GM23338 (cell line): ENCODE data around the gene PTPRF. TPM values are rescaled to one million over a fixed set of nuclear protein-coding genes. Genes with fewer than 3 reads are reported as not detected.

ENCODE experiments used
- ATAC-seq: fragments of 200-7000 bp; cut with Tn5 transposase; 3 replicates; pipeline ENCODE4 v1.9.1; 2020
- DNase-seq: peaks from one replicate; pipeline ENCODE4 v3.0.0-alpha.2; 2015; ENCODE audit warnings: low spot score
- H2AFZ ChIP-seq: fragments of 200-600 bp; sonication (generic); 2 replicates; pipeline ENCODE4 v1.8.0; 2016; ENCODE audit warnings: antibody characterized with exemption, mild to moderate bottlenecking, moderate library complexity
- H3F3A ChIP-seq: fragments of 200-600 bp; sonication (generic); replicated peaks from 2 replicates; pipeline ENCODE4 v1.8.0; 2017; ENCODE audit warnings: antibody characterized with exemption, mixed run types, low read depth
- H3K27ac ChIP-seq: fragments of 200-600 bp; sonication (generic); 2 replicates; pipeline ENCODE4 v1.6.1; 2016; ENCODE audit warnings: low read depth
- H3K27me3 ChIP-seq: fragments of 200-600 bp; sonication (generic); 2 replicates; pipeline ENCODE4 v1.8.0; 2016; ENCODE audit warnings: mild to moderate bottlenecking, mixed run types, moderate library complexity; ENCODE audit not compliant: insufficient read depth
- H3K36me3 ChIP-seq: fragments of 200-600 bp; sonication (generic); 2 replicates; pipeline ENCODE4 v1.8.0; 2016; ENCODE audit warnings: mild to moderate bottlenecking; ENCODE audit not compliant: insufficient read depth
- H3K4me1 ChIP-seq: fragments of 200-600 bp; sonication (generic); 2 replicates; pipeline ENCODE4 v1.8.0; 2016; ENCODE audit warnings: mild to moderate bottlenecking, moderate library complexity; ENCODE audit not compliant: insufficient read depth
- H3K4me2 ChIP-seq: fragments of 200-600 bp; sonication (generic); 2 replicates; pipeline ENCODE4 v1.7.1; 2017; ENCODE audit warnings: mixed run types
- H3K4me3 ChIP-seq: fragments of 200-600 bp; sonication (generic); 2 replicates; pipeline ENCODE4 v1.6.1; 2016; ENCODE audit warnings: mixed run types
- H3K79me2 ChIP-seq: fragments of 200-600 bp; sonication (generic); replicated peaks from 2 replicates; pipeline ENCODE4 v1.8.0; 2017; ENCODE audit warnings: mild to moderate bottlenecking; ENCODE audit not compliant: insufficient read depth
- H3K9me2 ChIP-seq: fragments of 200-600 bp; sonication (generic); 2 replicates; pipeline ENCODE4 v1.8.0; 2017; ENCODE audit not compliant: insufficient read depth
- H4K20me1 ChIP-seq: fragments of 200-600 bp; sonication (generic); replicated peaks from 2 replicates; pipeline ENCODE4 v1.8.0; 2017; ENCODE audit warnings: mild to moderate bottlenecking; ENCODE audit not compliant: insufficient read depth
- H3K27ac Mint-ChIP-seq: 2 replicates; pipeline ENCODE4 v1.8.0; 2020; ENCODE audit warnings: inconsistent platforms, mild to moderate bottlenecking, moderate library complexity, mixed read lengths
- H3K27me3 Mint-ChIP-seq: 3 replicates; pipeline ENCODE4 v1.8.0; 2022; ENCODE audit warnings: low read depth, mild to moderate bottlenecking, moderate library complexity, mixed read lengths, inconsistent platforms; ENCODE audit not compliant: insufficient read depth, poor library complexity
- H3K36me3 Mint-ChIP-seq: 3 replicates; pipeline ENCODE4 v1.8.0; 2021; ENCODE audit warnings: low read depth, mild to moderate bottlenecking, inconsistent platforms, moderate library complexity, mixed read lengths
- H3K4me1 Mint-ChIP-seq: 3 replicates; pipeline ENCODE4 v1.8.0; 2020; ENCODE audit warnings: mild to moderate bottlenecking, inconsistent platforms, mixed read lengths
- H3K4me3 Mint-ChIP-seq: 3 replicates; pipeline ENCODE4 v1.8.0; 2021; ENCODE audit warnings: moderate library complexity, mild to moderate bottlenecking, inconsistent platforms, mixed read lengths
- H3K9me3 Mint-ChIP-seq: 3 replicates; pipeline ENCODE4 v1.8.0; 2020; ENCODE audit warnings: moderate library complexity, mild to moderate bottlenecking, inconsistent platforms, mixed read lengths
- CREB1 ChIP-seq: fragments of 250-450 bp; sonication (Bioruptor Pico); IDR thresholded peaks from 2 replicates; pipeline ENCODE4 v1.5.0; 2020; ENCODE audit warnings: low read depth, mild to moderate bottlenecking, moderate library complexity
- EZH2 ChIP-seq: fragments of 200-600 bp; sonication (generic); IDR thresholded peaks from one replicate; pipeline ENCODE4 v1.8.0; 2017; ENCODE audit warnings: antibody characterized with exemption, mild to moderate bottlenecking, low read depth; ENCODE audit not compliant: unreplicated experiment
- EZH2phosphoT487 ChIP-seq: fragments of 200-600 bp; sonication (generic); IDR thresholded peaks from one replicate; pipeline ENCODE4 v1.8.1; 2018; ENCODE audit warnings: antibody characterized with exemption; ENCODE audit not compliant: unreplicated experiment
- JUNB ChIP-seq: IDR thresholded peaks from one replicate; pipeline ENCODE4 v1.6.1; 2016; ENCODE audit warnings: antibody characterized with exemption; ENCODE audit not compliant: unreplicated experiment
- NANOG ChIP-seq: IDR thresholded peaks from 2 replicates; pipeline ENCODE4 v1.6.1; 2016; ENCODE audit warnings: antibody characterized with exemption, borderline replicate concordance
- POLR2AphosphoS5 ChIP-seq: IDR thresholded peaks from 2 replicates; pipeline ENCODE4 v1.6.1; 2016; ENCODE audit warnings: antibody characterized with exemption, low read depth
- STAT1 ChIP-seq: IDR thresholded peaks from one replicate; pipeline ENCODE4 v1.6.1; 2016; ENCODE audit warnings: antibody characterized with exemption; ENCODE audit not compliant: unreplicated experiment
- ZNF114 ChIP-seq: fragments of 250-450 bp; sonication (Bioruptor Pico); IDR thresholded peaks from 2 replicates; pipeline ENCODE4 v1.5.0; 2020; ENCODE audit warnings: mild to moderate bottlenecking, moderate library complexity
- ZNF331 ChIP-seq: fragments of 250-450 bp; sonication (Bioruptor Pico); IDR thresholded peaks from 2 replicates; pipeline ENCODE4 v1.5.0; 2020; ENCODE audit warnings: low read depth, mild to moderate bottlenecking, moderate library complexity
- polyA plus RNA-seq: library from polyadenylated mRNA; unstranded; fragments of >200 nt; fragmentation: Nextera tagmentation; extraction: Ambion mirVana; gene quantifications from 2 replicates; pipeline ENCODE4 v1.2.1, GENCODE V29; 2016
- total RNA-seq: library from RNA; depleted of rRNA; stranded (reverse); fragments of >200 nt; shearing (Covaris generic); gene quantifications from 2 replicates; pipeline ENCODE4 v1.2.3, GENCODE V29; 2014
- TF ChIP-seq, protein P1 (sequence below): IDR thresholded peaks from 2 replicates; pipeline ENCODE4 v1.6.1; 2016; ENCODE audit warnings: antibody characterized with exemption
- TF ChIP-seq, protein P2 (sequence below), 2 experiments: fragments of 200-600 bp in 1 of 2; sonication (generic) in 1 of 2; conservative IDR thresholded peaks; 2 replicates each; pipeline versions ENCODE4 v1.5.1 to v1.6.1; 2016 to 2017; ENCODE audit warnings: antibody characterized with exemption in 2 of 2, low read depth in 2 of 2, mild to moderate bottlenecking in 2 of 2, moderate library complexity in 1 of 2
- TF ChIP-seq, protein P3 (sequence below): IDR thresholded peaks from one replicate; pipeline ENCODE4 v1.6.1; 2018; ENCODE audit warnings: antibody characterized with exemption; ENCODE audit not compliant: unreplicated experiment
- TF ChIP-seq, protein P4 (sequence below): fragments of 250-450 bp; sonication (Bioruptor Pico); IDR thresholded peaks from 2 replicates; pipeline ENCODE4 v1.5.0; 2020; ENCODE audit warnings: mild to moderate bottlenecking, moderate library complexity

The PTPRF gene
- total and polyA plus RNA-seq, 2 experiments from 2014 or later, result 52.4 to 173 TPM

DNA sequence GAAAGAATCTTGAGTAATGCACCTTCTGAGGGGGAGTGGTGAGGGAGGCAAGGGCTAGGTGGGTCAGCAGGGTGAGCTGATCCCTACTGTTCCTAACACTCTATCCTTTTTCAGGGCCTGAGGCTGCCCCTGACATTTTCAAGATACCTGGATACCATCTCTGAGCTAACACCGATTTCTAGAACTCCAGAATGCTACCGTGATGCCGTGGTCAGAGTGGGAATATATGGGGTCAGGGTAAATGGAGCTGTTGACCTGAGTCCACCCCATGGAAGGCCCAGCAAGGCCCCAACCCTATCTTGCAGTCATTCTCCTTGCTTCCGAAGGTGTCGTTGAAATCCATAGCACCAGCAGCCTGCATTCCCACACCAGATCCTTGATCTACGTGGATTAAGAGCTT, 18.0 kb upstream of the PTPRF start:
- Histone ChIP-seq H3K4me1 (peaks cover 15% of the 10 kb centered on the region; the same call in 1 of the 2 replicates), H3F3A (no peaks in the 10 kb centered on the region), H3K9me2 (0 out of 2 replicates have a peak, but pooled peaks cover 5% of the 10 kb centered on the region), H3K4me2 (no peak overlapping the region), H3K79me2 (no peaks in the 10 kb centered on the region), H3K36me3 (no peaks in the 10 kb centered on the region), H3K27me3 (no peaks in the 10 kb centered on the region), H3K4me3 (no peak overlapping the region), H2AFZ (no peak overlapping the region), H3K27ac (no peak overlapping the region), H4K20me1 (no peaks in the 10 kb centered on the region)
- DNase-seq, result no peak
- H3K36me3 Mint-ChIP-seq, result no peaks in the 10 kb centered on the region
- H3K9me3 Mint-ChIP-seq, result no peaks in the 10 kb centered on the region
- H3K4me1 Mint-ChIP-seq, result peaks cover 16% of the 10 kb centered on the region; the same call in 2 of the 3 replicates
- no peak for ATAC-seq
- no peak overlapping the region for H3K4me3 Mint-ChIP-seq
- H3K27ac Mint-ChIP-seq, result no peak overlapping the region
- no peak for TF ChIP-seq STAT1
- TF ChIP-seq, protein P1, sequence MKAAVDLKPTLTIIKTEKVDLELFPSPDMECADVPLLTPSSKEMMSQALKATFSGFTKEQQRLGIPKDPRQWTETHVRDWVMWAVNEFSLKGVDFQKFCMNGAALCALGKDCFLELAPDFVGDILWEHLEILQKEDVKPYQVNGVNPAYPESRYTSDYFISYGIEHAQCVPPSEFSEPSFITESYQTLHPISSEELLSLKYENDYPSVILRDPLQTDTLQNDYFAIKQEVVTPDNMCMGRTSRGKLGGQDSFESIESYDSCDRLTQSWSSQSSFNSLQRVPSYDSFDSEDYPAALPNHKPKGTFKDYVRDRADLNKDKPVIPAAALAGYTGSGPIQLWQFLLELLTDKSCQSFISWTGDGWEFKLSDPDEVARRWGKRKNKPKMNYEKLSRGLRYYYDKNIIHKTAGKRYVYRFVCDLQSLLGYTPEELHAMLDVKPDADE, result no peak
- TF ChIP-seq, protein P2, sequence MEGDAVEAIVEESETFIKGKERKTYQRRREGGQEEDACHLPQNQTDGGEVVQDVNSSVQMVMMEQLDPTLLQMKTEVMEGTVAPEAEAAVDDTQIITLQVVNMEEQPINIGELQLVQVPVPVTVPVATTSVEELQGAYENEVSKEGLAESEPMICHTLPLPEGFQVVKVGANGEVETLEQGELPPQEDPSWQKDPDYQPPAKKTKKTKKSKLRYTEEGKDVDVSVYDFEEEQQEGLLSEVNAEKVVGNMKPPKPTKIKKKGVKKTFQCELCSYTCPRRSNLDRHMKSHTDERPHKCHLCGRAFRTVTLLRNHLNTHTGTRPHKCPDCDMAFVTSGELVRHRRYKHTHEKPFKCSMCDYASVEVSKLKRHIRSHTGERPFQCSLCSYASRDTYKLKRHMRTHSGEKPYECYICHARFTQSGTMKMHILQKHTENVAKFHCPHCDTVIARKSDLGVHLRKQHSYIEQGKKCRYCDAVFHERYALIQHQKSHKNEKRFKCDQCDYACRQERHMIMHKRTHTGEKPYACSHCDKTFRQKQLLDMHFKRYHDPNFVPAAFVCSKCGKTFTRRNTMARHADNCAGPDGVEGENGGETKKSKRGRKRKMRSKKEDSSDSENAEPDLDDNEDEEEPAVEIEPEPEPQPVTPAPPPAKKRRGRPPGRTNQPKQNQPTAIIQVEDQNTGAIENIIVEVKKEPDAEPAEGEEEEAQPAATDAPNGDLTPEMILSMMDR (conservative IDR thresholded peaks at IDR 0.05; ENCODE audit: low read depth in 2 of 2), result no peak
- TF ChIP-seq CREB1 (CRISPR knock-in tag), result no peak
- no peak for TF ChIP-seq EZH2phosphoT487
- TF ChIP-seq NANOG, result no peak
- TF ChIP-seq JUNB, result no peak
- TF ChIP-seq ZNF331 (CRISPR knock-in tag), result no peak
- no peak for TF ChIP-seq POLR2AphosphoS5
- TF ChIP-seq EZH2, result no peak
- TF ChIP-seq, protein P3, sequence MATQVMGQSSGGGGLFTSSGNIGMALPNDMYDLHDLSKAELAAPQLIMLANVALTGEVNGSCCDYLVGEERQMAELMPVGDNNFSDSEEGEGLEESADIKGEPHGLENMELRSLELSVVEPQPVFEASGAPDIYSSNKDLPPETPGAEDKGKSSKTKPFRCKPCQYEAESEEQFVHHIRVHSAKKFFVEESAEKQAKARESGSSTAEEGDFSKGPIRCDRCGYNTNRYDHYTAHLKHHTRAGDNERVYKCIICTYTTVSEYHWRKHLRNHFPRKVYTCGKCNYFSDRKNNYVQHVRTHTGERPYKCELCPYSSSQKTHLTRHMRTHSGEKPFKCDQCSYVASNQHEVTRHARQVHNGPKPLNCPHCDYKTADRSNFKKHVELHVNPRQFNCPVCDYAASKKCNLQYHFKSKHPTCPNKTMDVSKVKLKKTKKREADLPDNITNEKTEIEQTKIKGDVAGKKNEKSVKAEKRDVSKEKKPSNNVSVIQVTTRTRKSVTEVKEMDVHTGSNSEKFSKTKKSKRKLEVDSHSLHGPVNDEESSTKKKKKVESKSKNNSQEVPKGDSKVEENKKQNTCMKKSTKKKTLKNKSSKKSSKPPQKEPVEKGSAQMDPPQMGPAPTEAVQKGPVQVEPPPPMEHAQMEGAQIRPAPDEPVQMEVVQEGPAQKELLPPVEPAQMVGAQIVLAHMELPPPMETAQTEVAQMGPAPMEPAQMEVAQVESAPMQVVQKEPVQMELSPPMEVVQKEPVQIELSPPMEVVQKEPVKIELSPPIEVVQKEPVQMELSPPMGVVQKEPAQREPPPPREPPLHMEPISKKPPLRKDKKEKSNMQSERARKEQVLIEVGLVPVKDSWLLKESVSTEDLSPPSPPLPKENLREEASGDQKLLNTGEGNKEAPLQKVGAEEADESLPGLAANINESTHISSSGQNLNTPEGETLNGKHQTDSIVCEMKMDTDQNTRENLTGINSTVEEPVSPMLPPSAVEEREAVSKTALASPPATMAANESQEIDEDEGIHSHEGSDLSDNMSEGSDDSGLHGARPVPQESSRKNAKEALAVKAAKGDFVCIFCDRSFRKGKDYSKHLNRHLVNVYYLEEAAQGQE, result no peak
- TF ChIP-seq ZNF114 (CRISPR knock-in tag), result no peak
- TF ChIP-seq, protein P4, sequence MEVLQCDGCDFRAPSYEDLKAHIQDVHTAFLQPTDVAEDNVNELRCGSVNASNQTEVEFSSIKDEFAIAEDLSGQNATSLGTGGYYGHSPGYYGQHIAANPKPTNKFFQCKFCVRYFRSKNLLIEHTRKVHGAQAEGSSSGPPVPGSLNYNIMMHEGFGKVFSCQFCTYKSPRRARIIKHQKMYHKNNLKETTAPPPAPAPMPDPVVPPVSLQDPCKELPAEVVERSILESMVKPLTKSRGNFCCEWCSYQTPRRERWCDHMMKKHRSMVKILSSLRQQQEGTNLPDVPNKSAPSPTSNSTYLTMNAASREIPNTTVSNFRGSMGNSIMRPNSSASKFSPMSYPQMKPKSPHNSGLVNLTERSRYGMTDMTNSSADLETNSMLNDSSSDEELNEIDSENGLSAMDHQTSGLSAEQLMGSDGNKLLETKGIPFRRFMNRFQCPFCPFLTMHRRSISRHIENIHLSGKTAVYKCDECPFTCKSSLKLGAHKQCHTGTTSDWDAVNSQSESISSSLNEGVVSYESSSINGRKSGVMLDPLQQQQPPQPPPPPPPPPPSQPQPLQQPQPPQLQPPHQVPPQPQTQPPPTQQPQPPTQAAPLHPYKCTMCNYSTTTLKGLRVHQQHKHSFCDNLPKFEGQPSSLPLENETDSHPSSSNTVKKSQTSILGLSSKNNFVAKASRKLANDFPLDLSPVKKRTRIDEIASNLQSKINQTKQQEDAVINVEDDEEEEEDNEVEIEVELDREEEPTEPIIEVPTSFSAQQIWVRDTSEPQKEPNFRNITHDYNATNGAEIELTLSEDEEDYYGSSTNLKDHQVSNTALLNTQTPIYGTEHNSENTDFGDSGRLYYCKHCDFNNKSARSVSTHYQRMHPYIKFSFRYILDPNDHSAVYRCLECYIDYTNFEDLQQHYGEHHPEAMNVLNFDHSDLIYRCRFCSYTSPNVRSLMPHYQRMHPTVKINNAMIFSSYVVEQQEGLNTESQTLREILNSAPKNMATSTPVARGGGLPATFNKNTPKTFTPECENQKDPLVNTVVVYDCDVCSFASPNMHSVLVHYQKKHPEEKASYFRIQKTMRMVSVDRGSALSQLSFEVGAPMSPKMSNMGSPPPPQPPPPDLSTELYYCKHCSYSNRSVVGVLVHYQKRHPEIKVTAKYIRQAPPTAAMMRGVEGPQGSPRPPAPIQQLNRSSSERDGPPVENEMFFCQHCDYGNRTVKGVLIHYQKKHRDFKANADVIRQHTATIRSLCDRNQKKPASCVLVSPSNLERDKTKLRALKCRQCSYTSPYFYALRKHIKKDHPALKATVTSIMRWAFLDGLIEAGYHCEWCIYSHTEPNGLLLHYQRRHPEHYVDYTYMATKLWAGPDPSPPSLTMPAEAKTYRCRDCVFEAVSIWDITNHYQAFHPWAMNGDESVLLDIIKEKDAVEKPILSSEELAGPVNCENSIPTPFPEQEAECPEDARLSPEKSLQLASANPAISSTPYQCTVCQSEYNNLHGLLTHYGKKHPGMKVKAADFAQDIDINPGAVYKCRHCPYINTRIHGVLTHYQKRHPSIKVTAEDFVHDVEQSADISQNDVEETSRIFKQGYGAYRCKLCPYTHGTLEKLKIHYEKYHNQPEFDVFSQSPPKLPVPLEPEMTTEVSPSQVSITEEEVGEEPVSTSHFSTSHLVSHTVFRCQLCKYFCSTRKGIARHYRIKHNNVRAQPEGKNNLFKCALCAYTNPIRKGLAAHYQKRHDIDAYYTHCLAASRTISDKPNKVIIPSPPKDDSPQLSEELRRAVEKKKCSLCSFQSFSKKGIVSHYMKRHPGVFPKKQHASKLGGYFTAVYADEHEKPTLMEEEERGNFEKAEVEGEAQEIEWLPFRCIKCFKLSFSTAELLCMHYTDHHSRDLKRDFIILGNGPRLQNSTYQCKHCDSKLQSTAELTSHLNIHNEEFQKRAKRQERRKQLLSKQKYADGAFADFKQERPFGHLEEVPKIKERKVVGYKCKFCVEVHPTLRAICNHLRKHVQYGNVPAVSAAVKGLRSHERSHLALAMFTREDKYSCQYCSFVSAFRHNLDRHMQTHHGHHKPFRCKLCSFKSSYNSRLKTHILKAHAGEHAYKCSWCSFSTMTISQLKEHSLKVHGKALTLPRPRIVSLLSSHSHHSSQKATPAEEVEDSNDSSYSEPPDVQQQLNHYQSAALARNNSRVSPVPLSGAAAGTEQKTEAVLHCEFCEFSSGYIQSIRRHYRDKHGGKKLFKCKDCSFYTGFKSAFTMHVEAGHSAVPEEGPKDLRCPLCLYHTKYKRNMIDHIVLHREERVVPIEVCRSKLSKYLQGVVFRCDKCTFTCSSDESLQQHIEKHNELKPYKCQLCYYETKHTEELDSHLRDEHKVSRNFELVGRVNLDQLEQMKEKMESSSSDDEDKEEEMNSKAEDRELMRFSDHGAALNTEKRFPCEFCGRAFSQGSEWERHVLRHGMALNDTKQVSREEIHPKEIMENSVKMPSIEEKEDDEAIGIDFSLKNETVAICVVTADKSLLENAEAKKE, result no peak
- peaks cover 9% of the 10 kb centered on the region for H3K27me3 Mint-ChIP-seq
